Globus pallidus (tissue), 1 donor: Measurements from ENCODE around the gene KCNK7.
"Not testable (repeated sequence)": the region's sequence is repeated elsewhere in the genome, so short reads cannot be mapped to it uniquely, and the experiment has no call there.

Experiments used
- DNase-seq: peaks from one replicate; pipeline ENCODE4 v3.0.0-alpha.2; 2015; ENCODE audit warnings: low spot score

Gene KCNK7

GRCh38 chr11:65573391-65574079 lies 22.1 kb downstream of the KCNK7 start:
- DNase-seq = no peak

DNA sequence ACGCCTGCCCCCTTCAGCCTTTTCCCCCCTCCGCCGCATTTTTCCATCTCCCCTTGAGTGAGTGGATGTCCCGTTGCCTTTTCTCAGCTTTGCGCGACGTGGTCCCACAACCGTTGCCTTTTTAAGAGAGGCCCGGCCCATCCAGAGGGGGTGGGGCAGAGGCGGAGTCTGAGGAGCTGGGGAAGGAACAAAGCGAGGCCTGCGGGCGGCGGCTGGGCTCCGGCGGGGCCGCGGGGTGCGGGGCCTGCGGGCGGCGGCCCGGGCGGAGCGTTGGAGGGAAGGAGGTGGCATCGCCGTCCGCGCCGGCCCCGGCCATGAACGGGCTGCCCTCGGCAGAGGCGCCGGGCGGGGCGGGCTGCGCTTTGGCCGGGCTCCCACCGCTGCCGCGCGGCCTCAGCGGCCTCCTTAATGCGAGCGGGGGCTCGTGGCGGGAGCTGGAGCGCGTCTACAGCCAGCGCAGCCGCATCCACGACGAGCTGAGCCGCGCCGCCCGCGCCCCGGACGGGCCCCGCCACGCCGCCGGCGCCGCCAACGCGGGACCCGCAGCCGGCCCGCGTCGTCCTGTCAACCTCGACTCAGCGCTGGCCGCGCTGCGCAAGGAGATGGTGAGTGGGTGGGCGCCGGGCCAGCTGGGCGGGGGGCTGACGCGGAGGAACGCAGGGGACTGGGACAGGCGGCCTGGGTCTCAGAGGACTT lies 23.1 kb downstream of the KCNK7 start, which contains the start of gene FAM89B:
Gene FAM89B (plus strand): TSS at position 183 of the 696 bp plus-strand sequence. CDS start 132 bp downstream, at position 315.
- peak; percentile 88 for DNase-seq

- DNase-seq = no peak
These were observed 23.7 kb downstream of the KCNK7 start for GRCh38 chr11:65571940-65572339.

- DNase-seq = no peak
These were observed 24.2 kb downstream of the KCNK7 start for GRCh38 chr11:65571420-65571819.

GRCh38 chr11:65569973-65570918 lies 25.4 kb downstream of the KCNK7 start, which contains the start of gene ZNRD2:
Gene ZNRD2, plus strand, starts transcription at chr11:65570477. Its CDS starts 15 bp downstream, at chr11:65570492.
- peak; percentile 98 for DNase-seq

GRCh38 chr11:65569164-65569972 lies 26.2 kb downstream of the KCNK7 start:
- no peak for DNase-seq

DNA sequence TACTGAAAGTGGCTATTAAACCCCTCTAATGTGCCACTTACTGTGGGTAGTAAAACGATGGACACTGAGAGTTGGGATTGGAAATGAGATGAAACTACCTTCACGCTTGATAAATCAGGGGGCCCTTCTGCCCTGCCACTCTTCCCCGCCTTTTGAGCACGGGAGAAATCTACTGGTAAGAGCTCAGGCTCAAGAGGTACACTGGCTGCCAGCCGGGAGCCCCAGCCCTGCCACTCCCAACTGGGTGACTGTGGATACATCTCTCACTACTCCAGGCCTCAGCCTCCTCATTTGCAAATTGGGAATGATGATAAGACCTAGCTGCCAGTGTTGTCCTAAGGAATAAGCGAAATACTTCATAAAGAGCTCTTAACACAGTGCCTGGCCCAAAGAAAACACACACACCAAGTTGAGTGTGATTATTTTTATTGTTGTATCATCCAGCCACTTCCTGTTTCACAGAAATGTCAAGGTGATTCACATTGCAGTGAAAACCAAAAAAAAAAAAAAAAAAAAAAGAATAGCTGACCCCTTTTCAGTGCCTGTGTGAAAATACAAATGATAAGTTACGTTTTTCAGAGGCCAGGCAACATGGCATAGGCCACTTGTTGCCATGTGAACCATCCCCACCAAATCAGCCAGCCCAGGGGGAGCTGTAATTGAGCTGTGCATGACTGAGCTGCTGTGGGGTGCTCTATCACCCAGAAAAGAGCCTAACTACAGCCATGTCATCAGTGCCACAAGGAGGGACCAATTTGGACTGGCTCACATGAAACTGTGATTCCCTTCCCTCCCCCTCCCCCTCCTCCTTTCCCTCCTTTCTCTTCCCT lies 29.8 kb downstream of the KCNK7 start:
- no peak for DNase-seq

GRCh38 chr11:65564879-65565559 lies 30.6 kb downstream of the KCNK7 start:
- DNase-seq = not testable (repeated sequence)

- no peak for DNase-seq
These were observed 32.0 kb downstream of the KCNK7 start for GRCh38 chr11:65563601-65564000.

DNA sequence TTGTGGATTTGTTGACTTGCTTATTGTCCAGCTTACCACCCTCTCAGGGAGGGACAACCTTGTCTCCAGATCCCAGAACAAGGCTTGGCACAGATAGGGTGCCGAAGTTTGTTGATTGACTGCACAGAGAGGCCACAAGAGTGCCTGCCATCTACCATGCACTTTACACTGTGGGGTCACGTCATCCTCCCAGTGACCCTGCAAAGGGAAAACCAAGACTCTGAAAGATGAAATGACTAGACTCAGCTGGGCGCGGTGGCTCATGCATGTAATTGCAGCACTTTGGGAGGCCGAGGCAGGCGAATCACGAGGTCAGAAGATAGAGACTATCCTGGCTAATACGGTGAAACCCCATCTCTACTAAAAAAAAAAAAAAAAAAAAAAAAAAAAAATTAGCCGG lies 32.8 kb downstream of the KCNK7 start:
- DNase-seq = no peak

- DNase-seq = no peak
These were observed 33.6 kb downstream of the KCNK7 start for GRCh38 chr11:65562020-65562419.

- DNase-seq = peak; percentile 74
These were observed 34.8 kb downstream of the KCNK7 start for GRCh38 chr11:65560555-65561418.

GRCh38 chr11:65559951-65560537 lies 35.6 kb downstream of the KCNK7 start:
- peak; percentile 64 for DNase-seq

DNA sequence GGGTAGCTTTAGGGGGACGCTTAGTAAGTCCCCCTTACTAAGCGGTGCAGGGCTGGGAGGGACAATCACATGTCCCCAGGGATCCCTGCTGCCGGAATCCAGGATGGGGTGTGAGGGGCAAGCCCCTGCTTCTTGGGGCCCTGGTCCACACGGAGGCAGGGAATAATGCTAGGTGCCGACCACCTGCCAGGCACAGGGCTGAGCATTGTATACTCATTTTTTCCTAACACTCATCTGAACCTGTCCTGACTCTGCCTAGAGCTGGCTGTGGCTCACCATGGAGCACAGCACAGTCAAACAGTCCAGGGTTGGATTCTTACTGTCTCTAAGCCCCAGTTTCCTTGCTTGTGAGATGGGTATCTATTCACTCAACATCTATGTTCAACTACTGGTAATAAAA lies 36.1 kb downstream of the KCNK7 start:
- no peak for DNase-seq

- peak; percentile 81 for DNase-seq
These were observed 36.6 kb downstream of the KCNK7 start for GRCh38 chr11:65558930-65559509.

GRCh38 chr11:65558002-65558929 lies 37.3 kb downstream of the KCNK7 start, which contains the start of gene LTBP3:
Gene LTBP3, minus strand, starts transcription at chr11:65558359. Its CDS starts 400 bp downstream, at chr11:65557959.
- peak; percentile 93 for DNase-seq
